ENCODE results near the gene PGLYRP2.

GRCh38 chr19:15422296-15423075 is 56.8 kb downstream of the PGLYRP2 start:
- TF ChIP-seq SP1 (IDR thresholded peaks at IDR 0.05) (no peak), FOXK2 (IDR thresholded peaks at IDR 0.05) (no peak), TARDBP (IDR thresholded peaks at IDR 0.05) (no peak), FOXA1 (IDR thresholded peaks at IDR 0.05) (no peak), PKNOX1 (IDR thresholded peaks at IDR 0.05) (no peak), BHLHE40 (IDR thresholded peaks at IDR 0.05; ENCODE audit: borderline replicate concordance) (no peak), ELF4 (IDR thresholded peaks at IDR 0.05) (no peak)

Data from HEK293T (cell line).